HG03060 (cell line): ENCODE results near the gene ZC2HC1B.
"Not testable (repeated sequence)": the region's sequence is repeated elsewhere in the genome, so short reads cannot be mapped to it uniquely, and the experiment has no call there.

Experiments
- ATAC-seq: cut with Tn5 transposase; IDR thresholded peaks from one replicate; pipeline ENCODE4 v1.9.1; 2021; ENCODE audit warnings: low read depth, moderate number of reproducible peaks; ENCODE audit not compliant: unreplicated experiment

The ZC2HC1B gene

DNA sequence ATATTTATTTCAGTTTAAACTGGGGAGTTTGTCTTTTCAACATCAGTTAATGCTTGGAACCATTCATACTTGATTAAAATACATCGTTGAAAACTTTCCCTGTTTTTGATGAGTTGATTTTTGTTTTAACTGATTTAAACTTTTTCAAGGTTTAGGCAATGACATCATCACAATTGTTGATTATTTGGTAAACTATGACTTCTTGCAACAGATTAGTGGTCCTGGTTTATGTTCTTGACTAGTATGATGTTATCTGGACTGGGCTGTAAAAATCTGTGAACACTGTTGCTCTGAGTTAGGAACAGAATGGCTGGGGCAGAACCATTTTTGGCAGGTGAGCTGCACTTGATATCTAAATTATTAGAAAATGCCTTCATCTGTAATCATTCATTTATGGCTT lies at the start of gene ZC2HC1B:
ZC2HC1B (plus strand) TSS at position 241 of the 400 bp plus-strand sequence; CDS start at position 307, 66 bp downstream.
- no peak for ATAC-seq

DNA sequence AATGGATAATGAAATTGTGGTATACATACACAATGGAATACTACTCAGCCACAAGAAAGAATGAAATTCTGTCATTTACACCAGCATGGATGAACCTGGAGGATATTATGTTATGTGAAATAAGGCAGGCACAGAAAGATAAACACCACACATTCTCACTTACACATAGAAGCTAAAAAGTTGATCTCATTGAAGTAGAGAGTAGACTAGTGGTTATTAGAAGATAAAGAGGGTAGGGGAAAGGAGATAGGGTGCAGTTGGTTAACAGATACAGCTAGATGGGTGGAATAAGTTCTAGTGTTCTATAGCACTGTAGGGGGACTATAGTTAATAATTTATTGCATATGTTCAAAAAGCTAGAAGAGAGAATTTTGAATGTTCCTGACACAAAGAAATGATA lies 46.7 kb upstream of the ZC2HC1B start:
- no peak for ATAC-seq

DNA sequence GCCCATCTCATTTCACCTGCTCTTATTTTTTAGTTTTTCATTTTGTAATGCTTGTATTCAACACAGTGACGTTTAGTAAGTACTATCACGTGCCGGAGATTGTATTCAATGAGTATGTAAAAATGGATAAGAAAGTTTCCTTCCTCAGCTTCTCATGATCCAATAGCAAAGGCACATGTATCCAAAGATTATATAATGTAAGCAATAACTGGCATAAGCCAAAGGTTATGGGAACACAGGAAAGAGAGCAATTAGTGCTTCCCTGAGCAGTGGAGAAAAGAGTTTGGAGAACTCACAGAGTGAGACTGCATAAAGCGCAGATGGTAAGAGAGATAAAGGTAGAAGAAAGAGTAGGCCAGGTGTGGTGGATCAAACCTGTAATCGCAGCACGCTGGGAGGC lies 42.9 kb upstream of the ZC2HC1B start:
- ATAC-seq: no peak

- no peak for ATAC-seq
These were observed 41.7 kb upstream of the ZC2HC1B start for GRCh38 chr6:143822584-143823024.

GRCh38 chr6:143823548-143823947 lies 40.7 kb upstream of the ZC2HC1B start:
- no peak for ATAC-seq

- ATAC-seq: no peak
These were observed 35.7 kb upstream of the ZC2HC1B start for GRCh38 chr6:143828572-143828971.

DNA sequence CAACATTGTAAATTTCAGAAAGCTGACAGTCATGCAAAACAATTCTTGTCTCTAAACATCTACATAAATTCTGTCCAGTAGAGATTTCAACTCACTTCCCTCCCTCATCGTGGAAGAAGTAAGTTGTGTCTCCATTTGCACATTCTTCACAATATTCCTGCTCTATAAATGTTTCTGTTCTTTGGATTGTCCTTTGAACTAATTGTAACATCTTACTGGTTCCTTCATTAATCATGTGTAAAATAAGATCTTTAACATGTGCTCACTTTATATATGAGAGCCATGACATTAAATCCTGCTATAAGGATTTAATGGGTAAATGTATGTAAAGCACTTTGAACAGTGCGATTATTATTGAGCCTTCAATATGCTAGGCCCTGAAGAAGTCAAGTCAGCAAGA lies 28.1 kb upstream of the ZC2HC1B start:
- no peak for ATAC-seq

DNA sequence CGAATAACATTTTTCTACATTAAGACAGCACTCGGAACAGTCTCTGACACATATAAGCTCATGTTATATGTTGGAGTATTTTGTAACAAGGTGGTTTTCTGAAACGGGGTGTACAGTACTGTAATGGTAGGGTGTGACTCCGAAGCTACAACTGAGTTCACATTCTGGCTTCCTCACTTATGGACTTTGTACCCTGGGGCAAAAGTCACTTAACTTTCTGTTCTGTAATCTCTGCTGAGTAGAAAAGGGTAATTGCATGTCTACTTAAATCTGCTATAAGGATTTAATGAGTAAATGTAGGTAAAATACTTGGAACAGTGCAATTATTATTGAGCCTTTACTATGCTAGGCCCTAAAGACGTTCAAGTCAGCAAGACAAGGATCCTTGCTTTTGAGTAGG lies 25.9 kb upstream of the ZC2HC1B start:
- no peak for ATAC-seq

- ATAC-seq: no peak
These were observed 25.1 kb upstream of the ZC2HC1B start for GRCh38 chr6:143839196-143839595.

GRCh38 chr6:143840595-143841265 lies 23.5 kb upstream of the ZC2HC1B start:
- ATAC-seq: no peak

GRCh38 chr6:143842461-143842901 lies 21.8 kb upstream of the ZC2HC1B start:
- no peak for ATAC-seq

DNA sequence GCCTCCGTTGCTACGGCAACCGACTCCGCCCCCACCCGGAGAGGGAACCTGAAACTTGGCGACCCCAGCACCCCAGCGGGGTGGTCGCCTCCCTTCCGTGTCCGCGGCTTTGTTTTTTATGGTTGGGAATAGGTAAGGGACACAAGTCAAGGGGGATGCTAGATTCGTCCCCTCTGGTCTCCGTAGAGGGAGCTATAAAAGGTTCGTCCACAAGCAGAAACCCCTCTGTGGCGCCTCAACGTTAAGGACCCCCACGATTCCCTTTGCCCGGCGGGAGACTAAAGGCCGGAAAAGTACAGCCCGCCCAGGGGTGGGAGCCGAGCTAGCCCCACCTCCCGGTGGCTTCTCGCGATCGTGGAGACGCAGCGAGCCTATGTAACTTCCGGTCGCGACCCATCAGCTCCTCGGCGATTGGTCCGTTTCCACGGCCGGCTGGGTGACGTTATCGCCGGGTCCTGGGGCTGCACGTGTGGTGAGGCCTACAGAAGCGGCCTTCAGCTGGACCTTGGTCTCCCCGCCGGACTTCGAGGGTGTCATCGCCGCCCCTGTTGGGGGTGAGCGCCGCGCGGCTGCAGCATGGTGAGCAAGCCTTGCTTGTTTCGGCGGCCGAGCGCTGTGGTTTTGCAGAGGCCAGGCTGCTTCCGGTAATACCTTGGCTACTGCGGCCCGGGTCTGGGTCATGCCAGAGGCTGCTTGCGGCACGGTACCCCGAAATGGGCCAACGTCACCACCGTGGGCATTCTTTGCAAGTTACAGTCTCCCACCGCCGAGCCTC lies 21.2 kb upstream of the ZC2HC1B start, which contains the start of gene LTV1:
LTV1 (plus strand) TSS at position 437 of the 775 bp plus-strand sequence; CDS start at position 577, 140 bp downstream.
- ATAC-seq: peak; percentile 97

GRCh38 chr6:143843677-143843999 lies 20.6 kb upstream of the ZC2HC1B start:
- peak; percentile 4 for ATAC-seq

DNA sequence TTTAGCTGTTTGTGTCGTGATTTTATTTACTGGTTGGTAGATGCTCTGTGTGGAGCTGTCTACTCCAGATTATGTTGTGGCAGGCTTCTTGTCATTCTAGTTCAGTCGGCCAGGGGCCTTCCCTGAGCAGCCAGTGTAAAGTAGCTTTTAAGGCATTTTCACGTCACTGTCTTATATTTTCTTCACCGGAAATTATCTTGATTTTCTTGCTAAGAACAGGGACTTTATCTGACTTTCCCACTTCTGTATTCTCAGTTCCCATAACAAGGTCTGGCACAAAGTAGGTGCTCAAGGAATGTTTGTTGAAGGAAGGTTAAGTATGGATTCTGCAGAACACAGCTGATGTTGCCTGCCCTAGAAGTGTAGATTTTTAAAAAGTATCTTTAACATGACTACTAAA lies 20.3 kb upstream of the ZC2HC1B start:
- ATAC-seq: no peak

DNA sequence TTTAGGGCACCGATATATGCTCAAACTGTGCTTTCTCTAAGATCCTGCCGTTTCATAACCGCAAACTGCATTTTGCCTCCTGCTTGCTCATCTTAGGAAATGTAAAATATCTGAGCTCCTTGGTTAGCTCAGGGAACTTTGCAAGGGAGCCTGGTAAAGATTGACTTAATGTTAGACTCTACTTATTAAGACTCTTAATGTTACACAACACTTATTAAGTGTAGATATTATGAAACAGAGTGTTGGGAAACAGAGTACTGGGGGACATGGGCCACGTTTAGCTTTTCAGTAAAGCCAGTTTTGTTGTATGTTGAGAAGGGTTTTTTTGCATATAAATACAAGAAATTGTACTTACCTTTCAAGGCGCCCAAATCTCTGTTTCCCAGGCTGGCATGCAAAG lies 19.2 kb upstream of the ZC2HC1B start:
- ATAC-seq: no peak

DNA sequence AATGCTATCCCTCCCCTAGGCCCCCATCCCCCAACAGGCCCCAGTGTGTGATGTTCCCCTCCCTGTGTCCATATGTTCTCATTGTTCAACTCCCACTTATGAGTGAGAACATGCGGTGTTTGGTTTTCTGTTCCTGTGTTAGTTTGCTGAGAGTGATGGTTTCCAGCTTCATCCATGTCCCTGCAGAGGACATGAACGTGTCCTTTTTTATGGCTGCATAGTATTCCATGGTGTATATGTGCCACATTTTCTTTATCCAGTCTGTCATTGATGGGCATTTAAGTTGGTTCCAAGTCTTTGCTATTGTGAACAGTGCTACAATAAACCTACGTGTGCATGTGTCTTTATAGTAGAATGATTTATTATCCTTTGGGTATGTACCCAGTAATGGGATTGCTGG lies 12.6 kb upstream of the ZC2HC1B start:
- not testable (repeated sequence) for ATAC-seq

- ATAC-seq: not testable (repeated sequence)
These were observed 9.2 kb upstream of the ZC2HC1B start for GRCh38 chr6:143855057-143855456.

DNA sequence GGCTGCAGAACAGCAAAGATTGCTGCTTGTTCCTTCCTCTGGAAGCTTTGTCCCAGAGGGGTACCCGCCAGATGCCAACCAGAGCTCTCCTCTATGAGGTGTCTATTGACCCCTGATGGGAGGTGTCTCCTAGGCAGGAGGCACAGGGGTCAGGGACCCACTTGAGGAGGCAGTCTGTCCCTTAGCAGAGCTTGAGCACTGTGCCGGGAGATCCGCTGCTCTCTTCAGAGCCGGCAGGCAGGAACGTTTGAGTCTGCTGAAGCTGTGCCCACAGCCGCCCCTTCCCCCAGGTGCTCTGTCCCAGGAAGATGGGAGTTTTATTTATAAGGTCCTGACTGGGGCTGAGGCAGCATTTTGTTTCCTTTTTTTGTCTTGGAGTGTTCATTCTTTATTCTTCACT lies 7.5 kb upstream of the ZC2HC1B start:
- ATAC-seq: not testable (repeated sequence)

- no peak for ATAC-seq
These were observed 6.6 kb upstream of the ZC2HC1B start for GRCh38 chr6:143857651-143858050.

- no peak for ATAC-seq
These were observed 4.2 kb upstream of the ZC2HC1B start for GRCh38 chr6:143859891-143860660.

DNA sequence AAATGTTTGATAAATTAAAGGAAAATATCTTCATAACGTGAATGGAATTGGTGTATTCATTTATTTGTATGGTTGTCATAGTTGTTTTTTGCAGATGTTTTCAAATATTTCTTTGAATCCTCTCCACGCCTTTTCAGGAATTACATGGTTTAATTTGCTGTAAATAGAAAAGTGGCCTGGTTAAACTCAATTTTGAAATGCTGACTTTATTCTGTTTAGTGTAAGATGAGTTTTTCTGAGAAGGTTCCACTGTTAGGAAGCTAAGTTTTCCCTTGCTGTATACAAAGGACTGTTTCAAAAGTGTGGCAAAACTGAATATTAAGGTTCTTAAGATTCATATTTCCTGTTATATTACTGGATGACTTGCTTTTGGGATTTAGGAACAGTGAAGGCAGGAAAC lies 503 bp upstream of the ZC2HC1B start:
- no peak for ATAC-seq
